KMS-11 (cell line): ENCODE measurements around the gene CD82.

Experiments
- H2AFZ ChIP-seq: fragments of 200-600 bp; sonication (generic); 2 replicates; pipeline ENCODE4 v1.6.1; 2016; ENCODE audit warnings: antibody characterized with exemption, mixed run types, low read depth
- H3K27ac ChIP-seq: fragments of 200-600 bp; sonication (generic); 2 replicates; pipeline ENCODE4 v1.6.1; 2016; ENCODE audit warnings: mild to moderate bottlenecking, mixed run types
- H3K27me3 ChIP-seq: fragments of 200-600 bp; sonication (generic); 2 replicates; pipeline ENCODE4 v1.6.1; 2017; ENCODE audit warnings: mild to moderate bottlenecking, low read depth, mixed run types, moderate library complexity; ENCODE audit not compliant: insufficient read depth
- H3K36me3 ChIP-seq: fragments of 200-600 bp; sonication (generic); 2 replicates; pipeline ENCODE4 v1.6.1; 2017; ENCODE audit warnings: mild to moderate bottlenecking, mixed run types; ENCODE audit not compliant: insufficient read depth
- H3K4me1 ChIP-seq: fragments of 200-600 bp; sonication (generic); 2 replicates; pipeline ENCODE4 v1.6.1; 2016; ENCODE audit warnings: mild to moderate bottlenecking, low read depth, mixed run types; ENCODE audit not compliant: poor library complexity, severe bottlenecking
- H3K4me2 ChIP-seq: fragments of 200-600 bp; sonication (generic); 2 replicates; pipeline ENCODE4 v1.7.0; 2016; ENCODE audit warnings: mild to moderate bottlenecking, mixed run types
- H3K4me3 ChIP-seq: fragments of 200-600 bp; sonication (generic); IDR thresholded peaks from 2 replicates; pipeline ENCODE4 v1.6.1; 2017; ENCODE audit warnings: low read depth, low read length, mixed read lengths; ENCODE audit not compliant: insufficient read depth
- H3K79me2 ChIP-seq: fragments of 200-600 bp; sonication (generic); 2 replicates; pipeline ENCODE4 v1.6.1; 2016; ENCODE audit warnings: low read depth, mixed run types; ENCODE audit not compliant: insufficient read depth
- H3K9ac ChIP-seq: fragments of 200-600 bp; sonication (generic); 2 replicates; pipeline ENCODE4 v1.6.1; 2016; ENCODE audit warnings: mild to moderate bottlenecking, mixed run types
- H4K20me1 ChIP-seq: fragments of 200-600 bp; sonication (generic); 2 replicates; pipeline ENCODE4 v1.6.1; 2016; ENCODE audit warnings: mild to moderate bottlenecking, mixed run types; ENCODE audit not compliant: insufficient read depth
- TF ChIP-seq, protein P1 (sequence below): fragments of 200-600 bp; sonication (generic); conservative IDR thresholded peaks from 2 replicates; pipeline ENCODE4 v1.6.1; 2017; ENCODE audit warnings: low read depth, mild to moderate bottlenecking, antibody characterized with exemption, low read length, moderate library complexity, mixed read lengths

Gene CD82

DNA sequence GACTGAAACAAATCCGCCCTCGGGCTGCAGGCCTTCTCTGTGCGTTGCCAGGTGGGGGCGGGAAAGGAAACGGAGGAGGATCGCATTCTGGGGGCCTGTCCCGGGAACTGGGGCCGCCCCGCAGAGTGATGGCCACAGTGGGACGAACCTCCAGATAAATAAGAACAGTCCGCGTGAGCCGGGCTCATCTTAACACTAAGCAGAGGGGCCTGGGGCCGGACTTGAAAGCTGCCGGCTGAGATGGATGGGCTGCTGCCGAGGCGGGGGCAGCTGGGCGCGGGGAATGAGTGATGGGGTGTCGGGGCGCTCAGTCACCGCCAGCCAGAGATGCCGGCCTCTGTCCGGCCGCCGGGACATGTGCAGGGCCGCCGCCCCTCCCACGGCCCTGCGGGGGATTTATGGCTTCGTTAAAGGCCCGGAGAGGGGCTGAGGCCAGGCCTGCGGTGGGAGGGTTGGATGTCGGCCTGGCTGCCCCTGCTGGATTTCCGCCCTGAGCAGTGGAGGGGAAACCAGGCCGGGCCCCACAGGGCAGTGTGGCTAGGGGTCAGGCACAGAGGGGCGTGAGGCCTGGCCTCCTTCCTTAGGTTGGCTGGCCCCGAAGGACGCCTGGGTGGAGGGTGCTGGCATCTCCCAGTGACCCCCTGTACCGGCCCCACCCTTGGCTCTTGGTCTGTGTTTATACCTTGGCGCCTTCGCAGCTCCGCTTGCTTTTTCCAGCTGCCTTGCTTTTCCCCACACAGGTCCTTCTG is 45.3 kb upstream of the CD82 start:
- no peak overlapping the region for H2AFZ ChIP-seq
- no peaks in the 10 kb centered on the region for H3K79me2 ChIP-seq
- H3K27me3 ChIP-seq = no peaks in the 10 kb centered on the region
- H3K27ac ChIP-seq = no peak overlapping the region
- H3K4me3 ChIP-seq = no peak overlapping the region
- H4K20me1 ChIP-seq = no peaks in the 10 kb centered on the region
- H3K36me3 ChIP-seq = no peaks in the 10 kb centered on the region
- TF ChIP-seq, protein P1, sequence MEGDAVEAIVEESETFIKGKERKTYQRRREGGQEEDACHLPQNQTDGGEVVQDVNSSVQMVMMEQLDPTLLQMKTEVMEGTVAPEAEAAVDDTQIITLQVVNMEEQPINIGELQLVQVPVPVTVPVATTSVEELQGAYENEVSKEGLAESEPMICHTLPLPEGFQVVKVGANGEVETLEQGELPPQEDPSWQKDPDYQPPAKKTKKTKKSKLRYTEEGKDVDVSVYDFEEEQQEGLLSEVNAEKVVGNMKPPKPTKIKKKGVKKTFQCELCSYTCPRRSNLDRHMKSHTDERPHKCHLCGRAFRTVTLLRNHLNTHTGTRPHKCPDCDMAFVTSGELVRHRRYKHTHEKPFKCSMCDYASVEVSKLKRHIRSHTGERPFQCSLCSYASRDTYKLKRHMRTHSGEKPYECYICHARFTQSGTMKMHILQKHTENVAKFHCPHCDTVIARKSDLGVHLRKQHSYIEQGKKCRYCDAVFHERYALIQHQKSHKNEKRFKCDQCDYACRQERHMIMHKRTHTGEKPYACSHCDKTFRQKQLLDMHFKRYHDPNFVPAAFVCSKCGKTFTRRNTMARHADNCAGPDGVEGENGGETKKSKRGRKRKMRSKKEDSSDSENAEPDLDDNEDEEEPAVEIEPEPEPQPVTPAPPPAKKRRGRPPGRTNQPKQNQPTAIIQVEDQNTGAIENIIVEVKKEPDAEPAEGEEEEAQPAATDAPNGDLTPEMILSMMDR = no peak
- H3K4me1 ChIP-seq = no peaks in the 10 kb centered on the region
- no peak overlapping the region for H3K9ac ChIP-seq
- H3K4me2 ChIP-seq = no peak overlapping the region

DNA sequence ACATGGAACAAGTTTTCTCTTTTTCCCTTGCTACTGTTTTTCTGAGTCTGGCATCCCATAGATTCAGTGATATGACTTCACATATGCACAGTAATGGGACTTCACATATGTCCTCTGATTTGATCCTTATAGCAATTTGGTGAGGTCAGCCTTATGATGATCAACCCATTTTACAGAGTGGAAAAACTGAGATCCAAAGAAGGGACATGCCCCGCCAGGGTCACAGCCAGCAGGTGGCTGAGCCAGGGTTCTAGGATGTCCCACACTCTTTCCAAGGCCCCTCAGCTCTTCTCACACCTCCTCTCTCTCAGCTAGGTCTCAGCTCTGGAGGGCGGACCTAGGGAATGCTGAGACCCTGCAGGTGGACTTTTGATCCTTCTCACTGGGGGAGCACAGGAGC is 44.3 kb upstream of the CD82 start:
- no peak overlapping the region for H3K4me3 ChIP-seq
- H3K27me3 ChIP-seq = no peaks in the 10 kb centered on the region
- TF ChIP-seq, protein P1 = no peak
- H3K36me3 ChIP-seq = no peaks in the 10 kb centered on the region
- no peaks in the 10 kb centered on the region for H3K79me2 ChIP-seq
- no peaks in the 10 kb centered on the region for H3K4me1 ChIP-seq
- no peak overlapping the region for H3K9ac ChIP-seq
- H3K4me2 ChIP-seq = no peak overlapping the region
- no peak overlapping the region for H3K27ac ChIP-seq
- no peak overlapping the region for H2AFZ ChIP-seq
- no peaks in the 10 kb centered on the region for H4K20me1 ChIP-seq

DNA sequence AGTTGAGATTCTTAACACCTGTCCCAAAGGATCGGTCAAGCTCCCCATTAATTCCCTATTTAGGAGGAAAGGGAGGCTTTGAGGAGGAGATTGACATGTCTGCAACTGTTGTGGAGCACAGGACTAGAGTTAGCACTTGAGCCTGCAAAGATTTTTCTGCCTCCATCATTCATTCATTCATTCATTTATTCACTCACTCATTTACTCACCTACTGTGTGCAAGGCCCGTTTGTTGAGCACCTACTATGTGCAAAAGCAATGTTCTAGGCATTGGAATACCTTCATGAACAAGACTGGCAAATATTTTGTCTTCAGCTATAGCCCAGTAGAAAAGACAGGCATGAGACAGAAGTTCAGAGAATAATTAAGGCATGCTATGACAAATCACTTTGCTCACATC is 43.2 kb upstream of the CD82 start:
- Histone ChIP-seq H4K20me1 (no peaks in the 10 kb centered on the region), H3K4me1 (no peaks in the 10 kb centered on the region), H3K36me3 (no peaks in the 10 kb centered on the region), H3K79me2 (no peaks in the 10 kb centered on the region), H3K4me3 (no peak overlapping the region), H3K4me2 (no peak overlapping the region), H3K27ac (no peak overlapping the region), H3K9ac (no peak overlapping the region), H2AFZ (no peak overlapping the region), H3K27me3 (no peaks in the 10 kb centered on the region)
- TF ChIP-seq, protein P1 = no peak

DNA sequence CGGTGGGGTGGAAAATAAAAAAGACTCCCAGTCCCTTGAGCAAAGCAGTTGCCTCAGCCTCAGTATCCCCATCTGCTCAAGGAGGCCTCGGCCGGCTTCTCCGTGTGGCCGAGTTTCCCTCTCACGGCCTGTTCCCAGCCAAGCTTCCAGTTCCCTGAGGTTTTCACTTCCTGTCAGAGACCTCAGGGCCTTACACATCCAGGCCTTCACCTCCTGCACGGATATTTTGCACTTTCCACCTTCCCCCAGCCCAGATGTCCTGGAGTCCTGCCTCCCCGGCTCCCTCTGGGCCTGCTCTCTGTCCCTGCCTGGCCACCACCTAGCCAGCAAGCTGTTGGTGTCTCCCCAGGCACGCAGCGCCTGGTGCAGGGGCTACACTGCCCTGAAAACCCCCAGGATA is 41.1 kb upstream of the CD82 start:
- no peak overlapping the region for H2AFZ ChIP-seq
- H3K27ac ChIP-seq = no peak overlapping the region
- no peak overlapping the region for H3K4me2 ChIP-seq
- H3K79me2 ChIP-seq = no peaks in the 10 kb centered on the region
- no peak overlapping the region for H3K9ac ChIP-seq
- TF ChIP-seq, protein P1 = no peak
- no peaks in the 10 kb centered on the region for H3K36me3 ChIP-seq
- H4K20me1 ChIP-seq = no peaks in the 10 kb centered on the region
- no peak overlapping the region for H3K4me3 ChIP-seq
- H3K27me3 ChIP-seq = no peaks in the 10 kb centered on the region
- H3K4me1 ChIP-seq = no peaks in the 10 kb centered on the region
